SK-N-SH treated with all-trans-retinoic acid at 6 μM for 48 hours (cell line): Measurements from ENCODE around the gene ZG16.

ENCODE experiments used
- RARB ChIP-seq: fragments of 250-450 bp; sonication (Bioruptor Pico); IDR thresholded peaks from 2 replicates; pipeline ENCODE4 v1.8.0; 2021; ENCODE audit warnings: mild to moderate bottlenecking, moderate library complexity
- ZFP30 ChIP-seq: fragments of 450-650 bp; formaldehyde crosslinking; IDR thresholded peaks from 2 replicates; pipeline ENCODE4 v1.5.0; 2022; ENCODE audit warnings: mild to moderate bottlenecking, moderate library complexity
- TF ChIP-seq, protein P1 (sequence below): fragments of 250-450 bp; sonication (Bioruptor Pico); IDR thresholded peaks from 2 replicates; pipeline ENCODE4 v1.8.0; 2020; ENCODE audit warnings: mild to moderate bottlenecking, moderate library complexity, borderline replicate concordance
- TF ChIP-seq, protein P2 (sequence below): fragments of 250-450 bp; sonication (Bioruptor Pico); IDR thresholded peaks from 2 replicates; pipeline ENCODE4 v1.5.1; 2020; ENCODE audit warnings: low read depth, mild to moderate bottlenecking, moderate library complexity

DNA sequence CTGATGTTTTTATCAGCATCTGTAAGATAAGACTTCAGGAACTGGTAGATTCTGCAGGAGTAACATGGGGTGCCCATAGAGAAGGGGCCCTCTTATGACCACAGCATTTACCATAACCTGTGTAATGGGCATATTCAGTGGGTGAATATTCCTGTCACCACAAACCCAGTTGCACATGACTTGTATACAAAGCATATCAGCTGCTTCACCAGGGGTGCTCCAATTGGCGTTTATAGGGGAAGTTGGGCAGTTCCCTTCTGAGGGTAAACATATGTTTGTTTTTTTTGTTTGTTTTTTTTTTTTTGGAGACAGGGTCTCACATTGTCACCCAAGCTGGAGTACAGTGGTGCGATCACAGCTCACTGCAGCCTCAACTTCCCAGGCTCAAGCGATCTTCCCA is 11.5 kb upstream of the ZG16 start:
- no peak for TF ChIP-seq RARB
- no peak for TF ChIP-seq ZFP30
- TF ChIP-seq, protein P1, sequence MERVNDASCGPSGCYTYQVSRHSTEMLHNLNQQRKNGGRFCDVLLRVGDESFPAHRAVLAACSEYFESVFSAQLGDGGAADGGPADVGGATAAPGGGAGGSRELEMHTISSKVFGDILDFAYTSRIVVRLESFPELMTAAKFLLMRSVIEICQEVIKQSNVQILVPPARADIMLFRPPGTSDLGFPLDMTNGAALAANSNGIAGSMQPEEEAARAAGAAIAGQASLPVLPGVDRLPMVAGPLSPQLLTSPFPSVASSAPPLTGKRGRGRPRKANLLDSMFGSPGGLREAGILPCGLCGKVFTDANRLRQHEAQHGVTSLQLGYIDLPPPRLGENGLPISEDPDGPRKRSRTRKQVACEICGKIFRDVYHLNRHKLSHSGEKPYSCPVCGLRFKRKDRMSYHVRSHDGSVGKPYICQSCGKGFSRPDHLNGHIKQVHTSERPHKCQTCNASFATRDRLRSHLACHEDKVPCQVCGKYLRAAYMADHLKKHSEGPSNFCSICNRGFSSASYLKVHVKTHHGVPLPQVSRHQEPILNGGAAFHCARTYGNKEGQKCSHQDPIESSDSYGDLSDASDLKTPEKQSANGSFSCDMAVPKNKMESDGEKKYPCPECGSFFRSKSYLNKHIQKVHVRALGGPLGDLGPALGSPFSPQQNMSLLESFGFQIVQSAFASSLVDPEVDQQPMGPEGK (CRISPR knock-in tag): no peak
- TF ChIP-seq, protein P2, sequence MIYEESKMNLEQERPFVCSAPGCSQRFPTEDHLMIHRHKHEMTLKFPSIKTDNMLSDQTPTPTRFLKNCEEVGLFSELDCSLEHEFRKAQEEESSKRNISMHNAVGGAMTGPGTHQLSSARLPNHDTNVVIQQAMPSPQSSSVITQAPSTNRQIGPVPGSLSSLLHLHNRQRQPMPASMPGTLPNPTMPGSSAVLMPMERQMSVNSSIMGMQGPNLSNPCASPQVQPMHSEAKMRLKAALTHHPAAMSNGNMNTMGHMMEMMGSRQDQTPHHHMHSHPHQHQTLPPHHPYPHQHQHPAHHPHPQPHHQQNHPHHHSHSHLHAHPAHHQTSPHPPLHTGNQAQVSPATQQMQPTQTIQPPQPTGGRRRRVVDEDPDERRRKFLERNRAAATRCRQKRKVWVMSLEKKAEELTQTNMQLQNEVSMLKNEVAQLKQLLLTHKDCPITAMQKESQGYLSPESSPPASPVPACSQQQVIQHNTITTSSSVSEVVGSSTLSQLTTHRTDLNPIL (CRISPR knock-in tag): no peak
